Fibroblast of gingiva (primary cell): ENCODE measurements around the gene ESRRB.

Experiments
- DNase-seq: peaks from one replicate; pipeline ENCODE4 v3.0.0-alpha.2; 2011; ENCODE audit warnings: low read depth

ESRRB gene

GRCh38 chr14:76450476-76450875 lies 74.5 kb downstream of the ESRRB start:
- DNase-seq: no peak

- DNase-seq: no peak
These were observed 80.3 kb downstream of the ESRRB start for GRCh38 chr14:76456200-76456599.

- no peak for DNase-seq
These were observed 81.1 kb downstream of the ESRRB start for GRCh38 chr14:76456891-76457586.

- no peak for DNase-seq
These were observed 81.9 kb downstream of the ESRRB start for GRCh38 chr14:76457841-76458240.

GRCh38 chr14:76461886-76462285 lies 85.9 kb downstream of the ESRRB start:
- no peak for DNase-seq

GRCh38 chr14:76462330-76462729 lies 86.4 kb downstream of the ESRRB start:
- no peak for DNase-seq

- no peak for DNase-seq
These were observed 87.2 kb downstream of the ESRRB start for GRCh38 chr14:76463105-76463504.

GRCh38 chr14:76464856-76465255 lies 88.9 kb downstream of the ESRRB start:
- no peak for DNase-seq

- no peak for DNase-seq
These were observed 89.7 kb downstream of the ESRRB start for GRCh38 chr14:76465664-76466063.

GRCh38 chr14:76467711-76468155 lies 91.8 kb downstream of the ESRRB start:
- DNase-seq: no peak

GRCh38 chr14:76472199-76472723 lies 96.3 kb downstream of the ESRRB start:
- DNase-seq: no peak

GRCh38 chr14:76473481-76474263 lies 97.7 kb downstream of the ESRRB start:
- DNase-seq: no peak

- DNase-seq: no peak
These were observed 104.5 kb downstream of the ESRRB start for GRCh38 chr14:76480426-76480825.

GRCh38 chr14:76484355-76484754 lies 108.4 kb downstream of the ESRRB start:
- no peak for DNase-seq

GRCh38 chr14:76486251-76486743 lies 110.4 kb downstream of the ESRRB start:
- no peak for DNase-seq

GRCh38 chr14:76488551-76488950 lies 112.6 kb downstream of the ESRRB start:
- DNase-seq: no peak

- no peak for DNase-seq
These were observed 113.7 kb downstream of the ESRRB start for GRCh38 chr14:76489667-76490066.

GRCh38 chr14:76490111-76490510 lies 114.2 kb downstream of the ESRRB start:
- no peak for DNase-seq

GRCh38 chr14:76490735-76491134 lies 114.8 kb downstream of the ESRRB start:
- no peak for DNase-seq

- no peak for DNase-seq
These were observed 115.4 kb downstream of the ESRRB start for GRCh38 chr14:76491172-76491930.

GRCh38 chr14:76495983-76496382 lies 120.0 kb downstream of the ESRRB start:
- no peak for DNase-seq

GRCh38 chr14:76496595-76496994 lies 120.7 kb downstream of the ESRRB start:
- DNase-seq: no peak
